HepG2 (cell line): ENCODE results near the gene CMIP. TPM values are rescaled to one million over a fixed set of nuclear protein-coding genes. Genes with fewer than 3 reads are reported as not detected.

Source experiments
- ATAC-seq: fragments of 200-7000 bp; cut with Tn5 transposase; 3 replicates; pipeline ENCODE4 v1.9.1; 2020; ENCODE audit warnings: mild to moderate bottlenecking, moderate library complexity
- BruUV-seq: library from RNA; stranded (reverse); fragments of 400-500 nt; replicated peaks from 2 replicates; lab custom pipeline; 2021; lab: Mats Ljungman, UMichigan
- CTCF ChIA-PET: fragments of 300-600 bp; formaldehyde crosslinking; extraction: SDS; loops from one replicate; lab custom pipeline; 2021; ENCODE audit warnings: low total read pairs, inconsistent platforms, low intra/inter-chr PET ratio; lab: Yijun Ruan, JAX
- POLR2A ChIA-PET: fragments of 350-600 bp; sonication (Branson Sonifier 250); formaldehyde crosslinking; loops from one replicate; lab custom pipeline; 2020; ENCODE audit warnings: antibody characterized with exemption, inconsistent platforms; lab: Yijun Ruan, JAX
- DNase-seq: peaks from one replicate; pipeline ENCODE4 v3.0.0-alpha.2; 2015; ENCODE audit warnings: low spot score
- FAIRE-seq: peaks from 3 replicates; lab custom pipeline; 2011; peaks lifted over from hg19 to GRCh38; lab: Jason Lieb, UNC
- H2AFZ ChIP-seq: one replicate; pipeline ENCODE4 v1.6.1; 2011; ENCODE audit warnings: low read length, inconsistent platforms
- H3K27ac ChIP-seq: fragments of 300-600 bp; 3 replicates; pipeline ENCODE4 v1.8.0; 2011; ENCODE audit warnings: mixed run types, mild to moderate bottlenecking, mixed read lengths, low read length, inconsistent platforms; ENCODE audit not compliant: insufficient read depth; ENCODE audit errors: extremely low read length
- H3K27me3 ChIP-seq, 2 experiments: fragments of 200-600 bp in 1 of 2; 2 replicates in 1 of 2; 3 replicates in 1 of 2; pipeline versions ENCODE4 v1.6.0 to v1.8.0; 2011; ENCODE audit warnings: low read length in 2 of 2, mild to moderate bottlenecking in 2 of 2, moderate library complexity in 2 of 2, inconsistent platforms in 1 of 2; ENCODE audit not compliant: insufficient read depth in 2 of 2, control insufficient read depth in 1 of 2
- H3K36me3 ChIP-seq, 2 experiments: fragments of 200-600 bp in 1 of 2; replicated peaks in 1 of 2; 2 replicates in 1 of 2; 3 replicates in 1 of 2; pipeline versions ENCODE4 v1.5.1 to v1.8.0; 2011; ENCODE audit warnings: low read length in 2 of 2, inconsistent platforms in 1 of 2; ENCODE audit not compliant: insufficient read depth in 2 of 2, control insufficient read depth in 1 of 2
- H3K4me1 ChIP-seq: 2 replicates; pipeline ENCODE4 v1.5.1; 2012; ENCODE audit warnings: low read length, inconsistent platforms; ENCODE audit not compliant: insufficient read depth
- H3K4me2 ChIP-seq: 2 replicates; pipeline ENCODE4 v1.6.0; 2011; ENCODE audit warnings: low read depth, low read length, inconsistent platforms
- H3K4me3 ChIP-seq, 3 experiments: fragments of 200-600 bp in 1 of 3; sonication (generic), shearing (Covaris generic) in 1 of 3; replicated peaks in 1 of 3; 2 replicates each; pipeline ENCODE4 v1.5.1; 2011 to 2016; ENCODE audit warnings: low read length in 3 of 3, inconsistent platforms in 2 of 3, low read depth in 2 of 3, mild to moderate bottlenecking in 2 of 3, control low read depth in 1 of 3, mixed read lengths in 1 of 3; ENCODE audit not compliant: insufficient read depth in 1 of 3
- H3K79me2 ChIP-seq: one replicate; pipeline ENCODE4 v1.6.1; 2011; ENCODE audit warnings: low read length, inconsistent platforms; ENCODE audit not compliant: insufficient read depth
- H3K9ac ChIP-seq: 2 replicates; pipeline ENCODE4 v1.6.0; 2011; ENCODE audit warnings: mild to moderate bottlenecking, low read depth, low read length, inconsistent platforms; ENCODE audit not compliant: insufficient read depth
- H3K9me3 ChIP-seq: 2 replicates; pipeline ENCODE4 v1.5.1; 2012; ENCODE audit warnings: mild to moderate bottlenecking, low read length
- H4K20me1 ChIP-seq: 2 replicates; pipeline ENCODE4 v1.6.0; 2011; ENCODE audit warnings: inconsistent platforms, mild to moderate bottlenecking, low read length, moderate library complexity; ENCODE audit not compliant: insufficient read depth
- ATF1 ChIP-seq: IDR thresholded peaks from 2 replicates; pipeline ENCODE4 v1.6.1; 2016; ENCODE audit warnings: mild to moderate bottlenecking, control low read depth
- ATF7-NPFF ChIP-seq: sonication (generic); formaldehyde crosslinking; IDR thresholded peaks from 2 replicates; pipeline ENCODE4 v1.8.1; 2023; ENCODE audit warnings: mild to moderate bottlenecking, low read depth, missing genetic modification reagents, moderate library complexity
- ATRX ChIP-seq: sonication (generic); formaldehyde crosslinking; IDR thresholded peaks from 2 replicates; pipeline ENCODE4 v1.4.0; 2020; ENCODE audit warnings: missing genetic modification reagents, borderline replicate concordance
- CENPBD1 ChIP-seq: sonication (generic); formaldehyde crosslinking; IDR thresholded peaks from 2 replicates; pipeline ENCODE4 v1.8.0; 2022; ENCODE audit warnings: missing genetic modification reagents, low read depth, mild to moderate bottlenecking, borderline replicate concordance
- KMT2A ChIP-seq: sonication (generic); formaldehyde crosslinking; IDR thresholded peaks from 2 replicates; pipeline ENCODE4 v1.4.0; 2020; ENCODE audit warnings: missing genetic modification reagents
- NR1H2 ChIP-seq: sonication (generic); formaldehyde crosslinking; IDR thresholded peaks from 2 replicates; pipeline ENCODE4 v1.8.1; 2022; ENCODE audit warnings: low read depth, missing genetic modification reagents, borderline replicate concordance
- RFX3 ChIP-seq: IDR thresholded peaks from 2 replicates; pipeline ENCODE4 v1.6.1; 2016; ENCODE audit warnings: missing biosample characterization, missing genetic modification reagents
- SALL1 ChIP-seq: sonication (generic); formaldehyde crosslinking; IDR thresholded peaks from 2 replicates; pipeline ENCODE4 v1.8.0; 2022; ENCODE audit warnings: mild to moderate bottlenecking, missing genetic modification reagents
- TFDP2 ChIP-seq: sonication (generic); formaldehyde crosslinking; IDR thresholded peaks from 2 replicates; pipeline ENCODE4 v1.4.0; 2020; ENCODE audit warnings: missing genetic modification reagents
- ZKSCAN8 ChIP-seq: IDR thresholded peaks from 2 replicates; pipeline ENCODE4 v1.6.1; 2016; ENCODE audit warnings: borderline replicate concordance, missing genetic modification reagents, missing compliant biosample characterization
- ZNF484 ChIP-seq: sonication (generic); formaldehyde crosslinking; IDR thresholded peaks from 2 replicates; pipeline ENCODE4 v1.5.1; 2020; ENCODE audit warnings: mild to moderate bottlenecking, low read depth, missing genetic modification reagents, borderline replicate concordance
- ZNF670 ChIP-seq: sonication (generic); formaldehyde crosslinking; IDR thresholded peaks from 2 replicates; pipeline ENCODE4 v1.8.0; 2022; ENCODE audit warnings: mild to moderate bottlenecking, missing genetic modification reagents, borderline replicate concordance
- ZNF687 ChIP-seq: sonication (generic); formaldehyde crosslinking; IDR thresholded peaks from 2 replicates; pipeline ENCODE4 v1.5.1; 2020; ENCODE audit warnings: mild to moderate bottlenecking, missing genetic modification reagents, moderate library complexity
- ZNF790 ChIP-seq: sonication (generic); formaldehyde crosslinking; IDR thresholded peaks from 2 replicates; pipeline ENCODE4 v1.8.0; 2022; ENCODE audit warnings: missing genetic modification reagents, mild to moderate bottlenecking, borderline replicate concordance
- WGBS: methylation state at CpG from one replicate; pipeline ENCODE4 v1.1.6; 2017; ENCODE audit warnings: low lambda C conversion rate; 5-methylcytosine and 5-hydroxymethylcytosine counted together
- in situ Hi-C: cut with HindIII; loops from 2 replicates; pipeline ENCODE4 v1.10.0; 2017; ENCODE audit warnings: low pct_unique_long_range_greater_than_20kb; ENCODE audit not compliant: extremely low pct_ligation_motif_present
- intact Hi-C: fragments of 100-400 bp; cut with micrococcal nuclease; formaldehyde crosslinking; loops from one replicate; pipeline ENCODE4 v1.10.0; 2022; ENCODE audit not compliant: unreplicated experiment
- polyA plus RNA-seq, 8 experiments: library from polyadenylated mRNA; depleted of rRNA in 3 of 8; stranded (reverse) in 7 of 8; unstranded in 1 of 8; fragments of >200 nt; fragmentation: Illumina TruSeq in 4 of 8; extraction: Trizol in 4 of 8; gene quantifications; 2 replicates each; pipeline versions ENCODE4 v1.2.1 to v1.2.3, GENCODE V29; 2011 to 2016; ENCODE audit warnings: low read depth in 4 of 8, missing spikeins in 1 of 8, mixed read lengths in 1 of 8; ENCODE audit not compliant: insufficient read depth in 1 of 8
- total RNA-seq, 5 experiments: library from RNA; depleted of rRNA; stranded (reverse); fragments of >200 nt; fragmentation: Illumina TruSeq; extraction: Trizol; gene quantifications; 2 replicates each; pipeline ENCODE4 v1.2.3, GENCODE V29; 2016; ENCODE audit warnings: low read depth in 1 of 5
- TF ChIP-seq, protein P1 (sequence below): fragments of 450-650 bp; IDR thresholded peaks from 2 replicates; pipeline ENCODE4 v1.6.1; 2017; ENCODE audit warnings: mild to moderate bottlenecking

CMIP gene
- total and polyA plus RNA-seq, 2 of the 13 experiments (the other 11 are each of a cell fraction or from before 2014, with no cell fraction given), result 10.9 to 18.1 TPM

- FAIRE-seq (no peak), DNase-seq (no peak), ATAC-seq (no peak; the same call in 1 of the 3 replicates)
- Histone ChIP-seq H3K27ac (no peak overlapping the region), H3K4me1 (peaks cover 3% of the 10 kb centered on the region), H3K9me3 (peaks cover under 1% of the 10 kb centered on the region; the same call in 1 of the 2 replicates), H3K9ac (no peak overlapping the region), H3K36me3 (peaks cover 8 to 30% of the 10 kb centered on the region in 2 experiments), H3K4me3 (no peak overlapping the region), H4K20me1 (peaks cover 79% of the 10 kb centered on the region), H2AFZ (no peak overlapping the region), H3K79me2 (peaks cover 91% of the 10 kb centered on the region), H3K27me3 (no peaks in the 10 kb centered on the region), H3K4me2 (no peak overlapping the region)
- CTCF ChIA-PET, result no interaction called here
- BruUV-seq, result no TSS peak
- in situ Hi-C loops (no loop called here), intact Hi-C loops (loop anchor here (1.0 kb wide), 1 partner anchor 8 kb away; no protein-coding TSS in a partner anchor)
- POLR2A ChIA-PET, result no interaction called here
- 94% methylated on average over 13 of the region's 13 CpGs for WGBS
- TF ChIP-seq ZNF670 (CRISPR knock-in tag) (no peak), ZKSCAN8 (CRISPR knock-in tag) (no peak), ZNF687 (CRISPR knock-in tag) (peak; percentile 25; the same call in 1 of the 2 replicates), ATRX (CRISPR knock-in tag) (no peak), ATF1 (no peak), TFDP2 (CRISPR knock-in tag) (no peak), KMT2A (CRISPR knock-in tag) (no peak), SALL1 (CRISPR knock-in tag) (0 out of 2 replicates have a peak, but pooled peaks have one; percentile 9), ATF7-NPFF (CRISPR knock-in tag) (no peak), RFX3 (no peak), CENPBD1 (CRISPR knock-in tag) (no peak), ZNF790 (CRISPR knock-in tag) (no peak), ZNF484 (CRISPR knock-in tag) (no peak), NR1H2 (CRISPR knock-in tag) (no peak)
- TF ChIP-seq, protein P1, sequence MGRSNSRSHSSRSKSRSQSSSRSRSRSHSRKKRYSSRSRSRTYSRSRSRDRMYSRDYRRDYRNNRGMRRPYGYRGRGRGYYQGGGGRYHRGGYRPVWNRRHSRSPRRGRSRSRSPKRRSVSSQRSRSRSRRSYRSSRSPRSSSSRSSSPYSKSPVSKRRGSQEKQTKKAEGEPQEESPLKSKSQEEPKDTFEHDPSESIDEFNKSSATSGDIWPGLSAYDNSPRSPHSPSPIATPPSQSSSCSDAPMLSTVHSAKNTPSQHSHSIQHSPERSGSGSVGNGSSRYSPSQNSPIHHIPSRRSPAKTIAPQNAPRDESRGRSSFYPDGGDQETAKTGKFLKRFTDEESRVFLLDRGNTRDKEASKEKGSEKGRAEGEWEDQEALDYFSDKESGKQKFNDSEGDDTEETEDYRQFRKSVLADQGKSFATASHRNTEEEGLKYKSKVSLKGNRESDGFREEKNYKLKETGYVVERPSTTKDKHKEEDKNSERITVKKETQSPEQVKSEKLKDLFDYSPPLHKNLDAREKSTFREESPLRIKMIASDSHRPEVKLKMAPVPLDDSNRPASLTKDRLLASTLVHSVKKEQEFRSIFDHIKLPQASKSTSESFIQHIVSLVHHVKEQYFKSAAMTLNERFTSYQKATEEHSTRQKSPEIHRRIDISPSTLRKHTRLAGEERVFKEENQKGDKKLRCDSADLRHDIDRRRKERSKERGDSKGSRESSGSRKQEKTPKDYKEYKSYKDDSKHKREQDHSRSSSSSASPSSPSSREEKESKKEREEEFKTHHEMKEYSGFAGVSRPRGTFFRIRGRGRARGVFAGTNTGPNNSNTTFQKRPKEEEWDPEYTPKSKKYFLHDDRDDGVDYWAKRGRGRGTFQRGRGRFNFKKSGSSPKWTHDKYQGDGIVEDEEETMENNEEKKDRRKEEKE, result no peak
Observed at GRCh38 chr16:81505011-81505661, 60.5 kb downstream of the CMIP start.
